Raji (cell line): ENCODE results near the gene FBXW8.

Source experiments
- POLR2A ChIP-seq: IDR thresholded peaks from 2 replicates; pipeline ENCODE4 v1.6.1; 2011; ENCODE audit warnings: low read depth, low read length, control low read depth; ENCODE audit not compliant: insufficient read depth

FBXW8 gene

DNA sequence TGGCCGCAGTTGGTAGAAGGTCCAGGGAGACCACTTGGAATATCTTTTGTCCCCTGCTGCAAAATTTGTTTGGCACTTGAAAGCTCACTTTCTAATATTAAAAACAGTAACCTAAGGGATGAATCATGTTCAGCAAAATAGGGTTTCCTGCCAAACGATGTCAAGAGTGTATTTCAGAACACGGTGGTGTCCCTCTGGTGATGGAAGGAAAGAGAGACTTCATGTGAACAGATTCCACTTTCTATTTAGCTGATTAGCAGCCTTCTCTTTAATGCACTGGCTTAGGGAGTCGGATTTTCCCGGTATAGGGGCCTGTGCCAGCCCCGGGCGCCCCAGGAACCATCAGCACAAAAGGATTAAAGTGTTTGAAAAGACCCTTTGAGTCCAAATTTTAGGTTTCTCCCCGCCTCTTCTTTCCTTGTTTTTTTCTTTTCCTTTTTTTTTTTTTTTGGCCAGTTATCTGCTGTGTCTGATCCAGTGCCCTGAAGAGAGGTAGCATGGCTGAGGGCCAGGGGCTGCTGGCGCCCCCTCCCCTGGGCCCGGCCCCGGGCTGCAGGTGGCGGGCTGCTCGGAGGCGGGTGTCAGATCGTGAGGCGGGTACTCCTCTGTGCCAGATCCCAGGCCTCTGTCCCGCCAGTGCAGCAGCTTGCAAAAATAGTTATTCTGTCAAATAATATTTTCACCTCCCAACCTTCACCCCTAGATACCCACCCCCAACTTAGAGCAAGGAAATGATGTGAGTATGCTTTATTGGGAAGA, 100.1 kb downstream of the FBXW8 start:
- TF ChIP-seq POLR2A: no peak

DNA sequence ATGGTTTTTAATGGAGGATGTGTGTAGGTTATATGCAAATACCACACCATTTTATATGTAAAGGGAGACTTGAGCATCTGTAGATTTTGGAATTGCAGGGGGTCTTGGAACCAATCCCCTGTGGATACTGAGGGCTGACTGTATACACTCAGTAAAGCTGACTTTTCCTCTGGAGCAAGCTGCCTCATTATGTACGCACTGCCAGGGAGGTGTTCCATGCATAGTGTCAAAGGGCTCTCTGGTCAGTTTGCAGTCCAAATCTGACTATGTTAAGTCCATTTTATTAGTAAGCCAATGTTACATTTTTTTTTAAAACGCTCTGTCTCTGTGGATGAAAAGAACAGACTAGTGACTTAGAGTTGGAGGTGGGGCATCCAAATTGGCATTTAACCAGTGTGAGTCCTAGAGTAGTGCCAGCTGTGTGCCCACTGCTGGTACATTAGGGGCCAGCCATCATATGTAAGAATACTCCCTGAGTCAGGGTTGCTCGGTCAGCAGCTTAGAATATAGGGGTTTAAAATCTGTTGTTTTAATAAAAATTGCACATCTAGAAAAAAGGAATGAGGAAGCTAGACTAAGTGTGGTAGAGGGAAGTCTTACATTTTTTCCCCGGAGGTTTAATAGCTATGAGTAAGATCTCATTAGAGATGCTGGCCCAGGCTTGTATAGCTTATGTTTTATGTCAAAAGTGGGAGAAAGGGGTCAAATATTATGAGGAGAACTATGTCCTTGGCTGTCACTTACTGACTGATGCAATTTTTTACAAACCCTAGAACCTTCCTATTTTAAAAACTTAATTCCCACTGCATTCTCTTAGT, 101.4 kb downstream of the FBXW8 start:
- no peak for TF ChIP-seq POLR2A

GRCh38 chr12:117013726-117014125, 103.0 kb downstream of the FBXW8 start:
- no peak for TF ChIP-seq POLR2A

- no peak for TF ChIP-seq POLR2A
These were observed 103.7 kb downstream of the FBXW8 start for GRCh38 chr12:117014342-117014887.

DNA sequence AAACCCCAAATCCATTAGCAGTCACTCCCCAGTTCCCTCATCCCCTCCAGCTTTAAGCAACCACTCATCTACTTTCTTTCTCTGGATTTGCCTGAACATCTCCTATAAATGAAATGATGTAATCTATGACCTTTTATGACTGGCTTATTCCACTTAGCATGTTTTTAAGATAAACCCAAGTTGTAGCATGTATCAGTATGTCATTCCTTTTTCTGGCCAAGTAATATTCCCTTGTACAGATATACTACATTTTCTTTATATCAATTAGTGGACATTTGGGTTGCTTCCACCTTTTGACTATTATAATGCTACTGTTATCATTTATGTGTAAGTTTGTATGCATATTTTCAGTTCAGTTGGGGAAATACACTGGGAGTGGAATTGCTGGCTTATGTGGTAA, 105.1 kb downstream of the FBXW8 start:
- no peak for TF ChIP-seq POLR2A

DNA sequence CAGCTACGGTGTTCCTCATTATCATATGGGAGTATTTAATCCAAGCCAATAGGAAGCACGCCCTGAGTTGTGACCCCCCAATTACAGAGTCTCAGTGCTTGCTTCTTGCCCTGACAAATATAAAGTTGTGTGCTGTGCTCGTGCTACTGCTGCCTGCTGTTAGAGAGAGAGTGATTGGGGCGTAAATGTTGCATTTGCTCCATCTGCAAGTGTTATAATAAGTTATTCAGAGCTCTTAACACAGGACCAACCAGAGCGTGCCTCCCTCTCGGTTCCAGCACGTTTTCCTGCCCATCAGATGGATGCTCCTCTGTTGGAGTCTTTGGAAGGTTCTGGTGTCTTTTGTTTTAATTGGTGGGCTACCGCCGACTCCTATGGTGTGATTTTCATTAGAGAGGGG, 107.1 kb downstream of the FBXW8 start:
- no peak for TF ChIP-seq POLR2A

GRCh38 chr12:117018276-117018675, 107.5 kb downstream of the FBXW8 start:
- TF ChIP-seq POLR2A: no peak

- TF ChIP-seq POLR2A: no peak
These were observed 107.9 kb downstream of the FBXW8 start for GRCh38 chr12:117018685-117019084.

DNA sequence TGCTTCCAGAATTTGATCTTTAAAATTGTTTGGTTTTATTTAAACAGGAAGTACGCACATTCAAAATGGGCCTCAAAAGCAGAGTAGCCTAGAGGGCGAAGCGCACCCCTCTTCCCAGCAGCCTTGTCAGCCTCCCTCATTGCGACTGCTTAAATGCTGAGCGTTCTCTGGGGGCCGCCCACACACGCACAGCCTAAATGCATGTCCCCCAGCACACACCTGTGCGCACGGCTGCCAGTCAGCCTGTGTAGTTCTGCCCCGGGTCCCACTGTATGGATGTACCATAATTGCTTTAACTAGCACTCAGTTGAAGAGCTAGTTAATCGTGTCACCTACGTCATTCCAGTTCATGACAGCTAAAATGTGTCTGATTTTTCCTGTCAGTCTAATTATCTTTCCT, 109.1 kb downstream of the FBXW8 start:
- no peak for TF ChIP-seq POLR2A

GRCh38 chr12:117020536-117021220, 109.9 kb downstream of the FBXW8 start:
- TF ChIP-seq POLR2A: no peak

DNA sequence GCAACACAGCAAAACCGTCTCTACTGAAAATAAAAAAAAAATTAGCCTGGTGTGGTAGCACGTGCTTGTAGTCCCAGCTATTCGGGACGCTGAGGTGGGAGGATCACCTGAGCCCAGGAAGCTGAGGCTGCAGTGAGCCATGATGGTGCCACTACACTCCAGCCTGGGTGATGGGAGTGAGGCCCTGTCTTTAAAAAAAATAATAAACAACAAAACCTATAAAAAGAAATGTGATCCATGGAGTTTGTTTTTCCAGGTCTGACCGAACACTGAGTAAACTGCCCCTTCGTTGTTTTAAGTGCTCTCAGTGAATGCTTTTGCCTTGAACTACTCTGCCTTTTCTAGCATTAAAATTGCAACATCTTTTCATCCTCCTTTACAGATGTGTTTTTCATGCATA, 111.7 kb downstream of the FBXW8 start:
- no peak for TF ChIP-seq POLR2A

DNA sequence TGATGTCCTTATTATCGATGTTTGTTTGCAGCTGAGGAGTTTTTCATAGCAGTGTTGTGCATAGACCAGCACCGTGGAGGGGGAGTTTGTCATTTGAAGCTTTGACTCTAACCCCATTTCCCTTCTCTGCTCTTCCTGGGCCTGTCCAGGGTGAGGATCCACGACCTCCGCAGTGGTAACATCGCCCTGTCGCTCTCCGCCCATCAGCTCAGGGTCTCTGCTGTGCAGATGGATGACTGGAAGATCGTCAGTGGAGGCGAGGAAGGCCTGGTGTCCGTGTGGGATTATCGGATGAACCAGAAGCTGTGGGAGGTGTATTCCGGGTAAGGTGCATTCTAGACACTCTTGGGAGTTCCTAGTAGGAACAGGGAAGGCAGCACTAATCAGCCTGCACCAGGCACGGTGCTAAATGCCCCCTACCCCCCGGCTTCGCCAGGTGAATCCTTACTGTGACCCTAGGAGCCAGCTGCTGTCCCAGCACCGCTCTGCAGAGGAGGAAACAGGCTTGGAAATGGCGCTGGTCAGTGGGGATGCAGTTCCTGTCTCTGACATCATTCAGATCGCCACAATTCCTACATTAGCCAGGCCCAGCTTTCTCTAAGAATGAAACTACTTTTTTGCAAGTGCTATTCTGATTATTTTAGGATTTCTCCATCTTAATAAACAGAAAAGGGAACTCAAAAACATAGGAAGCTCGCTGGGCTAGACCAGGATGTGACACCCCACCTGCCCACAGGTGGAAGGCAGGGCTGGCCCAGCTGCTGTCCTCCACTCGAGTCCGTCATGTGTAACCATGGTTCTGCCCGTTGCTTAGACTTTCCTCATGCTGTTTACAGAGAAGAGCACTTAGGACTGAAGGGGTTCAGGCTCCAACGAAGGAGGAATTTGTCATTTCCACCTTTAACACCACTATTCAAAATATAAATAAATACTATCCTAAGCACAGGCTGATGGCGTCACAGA, 113.5 kb downstream of the FBXW8 start:
- no peak for TF ChIP-seq POLR2A

GRCh38 chr12:117024961-117025480, 114.3 kb downstream of the FBXW8 start:
- no peak for TF ChIP-seq POLR2A
